Astrocyte (in vitro differentiated cells and primary cell): ENCODE data around the gene CTIF.

Source experiments
- EZH2 ChIP-seq: IDR thresholded peaks from 2 replicates; pipeline ENCODE4 v1.6.1; 2012; ENCODE audit warnings: mild to moderate bottlenecking, low read length, inconsistent platforms; ENCODE audit not compliant: insufficient read depth
- TF ChIP-seq, protein P1 (sequence below): IDR thresholded peaks from 2 replicates; pipeline ENCODE4 v1.5.1; 2011; ENCODE audit warnings: low read depth, mild to moderate bottlenecking, inconsistent platforms, low read length, moderate library complexity; ENCODE audit not compliant: insufficient read depth

DNA sequence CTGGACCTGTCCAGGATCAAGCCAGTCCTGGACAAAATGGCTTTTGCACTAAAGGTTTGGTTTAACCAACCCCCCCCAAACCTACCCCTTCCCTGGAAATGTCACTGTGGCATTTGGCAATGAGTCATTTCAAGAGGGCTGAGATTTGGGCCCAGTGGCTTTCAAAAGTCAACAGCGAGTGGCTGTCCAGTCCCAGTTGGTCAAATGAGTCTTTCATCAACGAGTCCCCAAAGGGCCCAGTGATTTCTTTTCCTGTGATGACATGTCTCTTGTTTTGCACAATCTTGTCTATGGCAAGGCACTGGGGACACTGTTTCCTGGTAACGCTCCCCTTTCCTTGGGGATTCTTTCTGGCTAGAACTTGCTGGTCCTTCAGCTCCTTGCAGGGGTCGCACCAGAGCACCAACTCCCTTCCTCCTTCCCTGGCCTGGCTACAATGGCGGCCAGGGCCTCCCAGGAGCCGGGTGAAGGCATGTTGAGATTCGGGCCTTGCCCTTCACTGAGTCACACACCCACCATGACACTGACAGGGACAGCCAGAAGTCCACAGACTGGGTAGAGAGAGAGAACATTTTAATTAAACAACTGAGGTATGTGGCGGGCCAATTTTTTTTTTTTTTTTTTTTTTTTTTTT lies 324.7 kb downstream of the CTIF start:
- TF ChIP-seq, protein P1, sequence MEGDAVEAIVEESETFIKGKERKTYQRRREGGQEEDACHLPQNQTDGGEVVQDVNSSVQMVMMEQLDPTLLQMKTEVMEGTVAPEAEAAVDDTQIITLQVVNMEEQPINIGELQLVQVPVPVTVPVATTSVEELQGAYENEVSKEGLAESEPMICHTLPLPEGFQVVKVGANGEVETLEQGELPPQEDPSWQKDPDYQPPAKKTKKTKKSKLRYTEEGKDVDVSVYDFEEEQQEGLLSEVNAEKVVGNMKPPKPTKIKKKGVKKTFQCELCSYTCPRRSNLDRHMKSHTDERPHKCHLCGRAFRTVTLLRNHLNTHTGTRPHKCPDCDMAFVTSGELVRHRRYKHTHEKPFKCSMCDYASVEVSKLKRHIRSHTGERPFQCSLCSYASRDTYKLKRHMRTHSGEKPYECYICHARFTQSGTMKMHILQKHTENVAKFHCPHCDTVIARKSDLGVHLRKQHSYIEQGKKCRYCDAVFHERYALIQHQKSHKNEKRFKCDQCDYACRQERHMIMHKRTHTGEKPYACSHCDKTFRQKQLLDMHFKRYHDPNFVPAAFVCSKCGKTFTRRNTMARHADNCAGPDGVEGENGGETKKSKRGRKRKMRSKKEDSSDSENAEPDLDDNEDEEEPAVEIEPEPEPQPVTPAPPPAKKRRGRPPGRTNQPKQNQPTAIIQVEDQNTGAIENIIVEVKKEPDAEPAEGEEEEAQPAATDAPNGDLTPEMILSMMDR = no peak
- no peak for TF ChIP-seq EZH2
